ENCODE measurements around the gene MIPOL1.
"Not testable (repeated sequence)": the region's sequence is repeated elsewhere in the genome, so short reads cannot be mapped to it uniquely, and the experiment has no call there.

Gene MIPOL1

DNA sequence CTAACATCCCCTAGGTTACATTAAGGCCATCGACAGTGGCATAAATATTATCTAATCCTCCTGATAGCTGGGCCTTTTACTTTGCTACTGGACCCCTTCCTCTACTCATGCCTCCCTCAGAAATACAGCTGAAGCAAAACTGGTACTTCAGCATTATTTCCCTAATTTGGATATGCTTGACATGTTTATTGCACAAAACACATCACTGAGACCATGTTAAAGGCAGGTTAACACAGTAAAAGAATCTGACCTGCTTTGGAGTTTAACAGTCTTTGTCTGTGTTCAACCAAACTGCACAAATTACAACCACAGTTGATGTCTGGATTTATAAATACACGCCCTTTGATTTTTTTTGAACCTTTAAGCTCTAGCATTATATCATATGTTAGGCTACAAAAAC lies 240.7 kb downstream of the MIPOL1 start:
- no peak for DNase-seq
- peaks cover 18% of the 10 kb centered on the region for H3K9me3 Mint-ChIP-seq
- H3K36me3 Mint-ChIP-seq (ENCODE audit: low read depth): no peaks in the 10 kb centered on the region
- H3K27ac Mint-ChIP-seq: no peak overlapping the region
- H3K27me3 Mint-ChIP-seq: no peaks in the 10 kb centered on the region
- H3K4me3 Mint-ChIP-seq: no peak overlapping the region
- no peaks in the 10 kb centered on the region for H3K4me1 Mint-ChIP-seq (ENCODE audit: low read depth)

DNA sequence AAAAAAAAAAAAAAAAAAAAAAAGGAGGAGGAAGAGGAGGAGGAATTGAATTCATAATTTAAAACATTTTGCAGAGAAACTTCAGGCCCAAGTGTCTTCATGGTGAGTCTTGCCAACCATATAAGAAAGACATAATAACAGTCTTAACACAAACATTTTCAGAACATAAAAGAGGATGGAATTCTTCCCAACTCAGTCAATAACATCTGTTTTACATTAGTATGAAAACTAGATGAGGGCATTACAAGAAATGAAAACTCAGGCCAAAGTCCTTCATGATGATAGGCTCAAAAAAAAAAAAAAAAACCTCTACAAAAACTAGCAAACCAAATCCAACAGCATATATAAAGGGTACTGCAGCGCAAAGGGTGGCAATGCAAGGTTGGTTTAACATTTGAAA lies 245.7 kb downstream of the MIPOL1 start:
- Mint-ChIP-seq H3K27ac (no peak overlapping the region), H3K9me3 (no peaks in the 10 kb centered on the region), H3K4me3 (no peak overlapping the region), H3K27me3 (no peaks in the 10 kb centered on the region), H3K36me3 (ENCODE audit: low read depth) (no peaks in the 10 kb centered on the region), H3K4me1 (ENCODE audit: low read depth) (no peaks in the 10 kb centered on the region)
- DNase-seq: no peak

DNA sequence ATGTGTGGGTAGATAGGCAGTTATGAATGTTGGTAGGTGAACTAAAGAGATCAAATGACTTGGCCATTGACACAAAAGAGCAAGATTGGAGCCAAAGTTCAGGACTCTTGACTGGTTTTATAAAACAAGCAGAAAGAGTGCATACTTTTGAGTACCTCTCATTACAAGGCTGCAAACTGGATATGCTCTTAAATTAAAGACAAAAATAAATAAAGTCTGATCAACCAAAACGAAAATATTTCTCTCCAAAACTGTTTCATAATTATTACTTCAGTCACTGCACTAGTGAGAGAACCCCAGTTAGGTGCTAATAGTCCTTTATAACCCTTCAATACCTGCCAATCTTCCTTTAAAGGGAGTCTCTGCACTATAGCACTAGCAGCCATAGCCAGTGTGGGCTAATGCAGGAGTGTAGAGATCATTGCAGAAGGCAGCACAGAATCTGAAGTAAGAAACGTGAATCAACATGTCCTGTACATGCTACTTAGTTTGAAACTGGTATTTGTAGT lies 250.2 kb downstream of the MIPOL1 start:
- no peaks in the 10 kb centered on the region for H3K27me3 Mint-ChIP-seq
- H3K27ac Mint-ChIP-seq: no peak overlapping the region
- no peak overlapping the region for H3K4me3 Mint-ChIP-seq
- no peaks in the 10 kb centered on the region for H3K4me1 Mint-ChIP-seq (ENCODE audit: low read depth)
- DNase-seq: no peak
- H3K36me3 Mint-ChIP-seq (ENCODE audit: low read depth): no peaks in the 10 kb centered on the region
- peaks cover 9% of the 10 kb centered on the region for H3K9me3 Mint-ChIP-seq

DNA sequence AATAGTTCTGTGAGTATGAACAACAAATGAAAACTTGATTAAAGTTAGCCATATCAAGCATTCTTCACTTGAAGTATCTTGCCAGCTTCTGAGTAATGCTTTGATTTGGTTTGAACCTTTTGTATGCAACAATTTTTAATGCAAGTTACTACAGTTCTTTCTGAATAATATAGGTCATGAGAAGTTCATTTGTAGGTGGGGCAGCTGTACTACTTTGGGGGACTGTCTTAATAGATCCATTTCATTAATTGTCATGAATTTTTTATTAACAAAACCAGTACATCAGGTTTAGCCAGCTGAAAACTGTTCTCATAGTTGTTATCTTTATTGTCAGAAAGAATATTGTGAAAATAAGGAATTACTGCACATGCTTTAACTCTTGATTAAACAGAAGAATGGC lies 254.6 kb downstream of the MIPOL1 start:
- Mint-ChIP-seq H3K27me3 (no peaks in the 10 kb centered on the region), H3K27ac (no peak overlapping the region), H3K4me3 (no peak overlapping the region), H3K36me3 (ENCODE audit: low read depth) (no peaks in the 10 kb centered on the region), H3K9me3 (peaks cover 11% of the 10 kb centered on the region), H3K4me1 (ENCODE audit: low read depth) (no peaks in the 10 kb centered on the region)
- DNase-seq: no peak

DNA sequence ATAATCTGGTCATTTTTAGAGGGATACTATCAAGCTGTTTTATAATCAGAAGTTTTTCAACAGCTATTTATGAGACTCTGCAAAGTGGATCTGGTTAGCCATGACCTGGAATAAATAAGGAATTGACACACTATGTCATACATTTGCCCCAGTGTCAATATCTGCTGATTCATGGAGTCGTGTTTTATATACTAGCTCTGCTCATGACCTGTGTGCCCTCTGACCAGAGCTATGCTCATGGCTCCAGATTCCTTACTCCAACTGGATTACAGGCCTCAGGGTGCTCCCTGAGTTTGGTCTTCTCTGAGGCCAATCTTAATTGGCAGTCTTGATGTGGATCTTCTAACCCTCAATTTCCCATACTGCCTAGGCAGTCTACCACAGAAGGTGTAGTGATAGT lies 256.2 kb downstream of the MIPOL1 start:
- H3K27me3 Mint-ChIP-seq: no peaks in the 10 kb centered on the region
- H3K4me1 Mint-ChIP-seq (ENCODE audit: low read depth): no peaks in the 10 kb centered on the region
- H3K27ac Mint-ChIP-seq: no peak overlapping the region
- no peak overlapping the region for H3K4me3 Mint-ChIP-seq
- DNase-seq: no peak
- H3K9me3 Mint-ChIP-seq: peaks cover 17% of the 10 kb centered on the region
- H3K36me3 Mint-ChIP-seq (ENCODE audit: low read depth): no peaks in the 10 kb centered on the region

DNA sequence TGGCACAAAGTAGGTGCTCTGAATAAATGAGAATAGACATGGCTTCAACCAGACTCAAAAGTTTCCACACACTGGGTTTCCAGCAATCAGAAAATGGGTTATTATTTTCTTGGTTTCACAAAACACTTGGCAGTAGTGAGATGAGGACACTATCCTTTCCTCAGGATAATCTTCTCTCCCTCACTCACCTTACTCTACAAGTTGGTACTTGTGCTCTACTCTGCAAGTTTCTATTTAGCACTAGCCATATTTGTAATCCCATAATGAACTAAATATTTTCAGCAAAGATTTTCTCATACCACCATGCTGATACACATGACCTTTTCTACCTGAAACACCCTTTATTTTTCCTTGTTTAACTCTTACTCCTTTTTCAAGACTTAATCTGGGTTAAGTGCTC lies 259.6 kb downstream of the MIPOL1 start:
- no peaks in the 10 kb centered on the region for H3K36me3 Mint-ChIP-seq (ENCODE audit: low read depth)
- no peak overlapping the region for H3K4me3 Mint-ChIP-seq
- peaks cover 32% of the 10 kb centered on the region for H3K9me3 Mint-ChIP-seq
- DNase-seq: no peak
- H3K27me3 Mint-ChIP-seq: no peaks in the 10 kb centered on the region
- no peak overlapping the region for H3K27ac Mint-ChIP-seq
- no peaks in the 10 kb centered on the region for H3K4me1 Mint-ChIP-seq (ENCODE audit: low read depth)

DNA sequence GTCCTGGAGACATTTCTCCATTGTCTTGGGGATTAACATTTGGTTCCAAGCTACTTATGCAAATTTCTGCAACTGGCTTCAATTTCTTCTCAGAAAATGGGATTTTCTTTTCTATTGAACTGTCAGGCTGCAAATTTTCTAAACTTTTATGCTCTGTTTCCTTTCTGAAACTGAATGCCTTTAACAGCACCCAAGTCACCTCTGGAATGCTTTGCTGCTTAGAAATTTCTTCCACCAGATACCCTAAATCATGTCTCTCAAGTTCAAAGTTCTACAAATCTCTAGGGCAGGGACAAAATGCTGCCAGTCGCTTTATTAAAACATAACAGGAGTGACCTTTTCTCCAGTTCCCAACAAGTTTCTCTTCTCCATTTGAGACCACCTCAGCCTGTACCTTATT lies 264.7 kb downstream of the MIPOL1 start:
- not testable (repeated sequence) for H3K4me3 Mint-ChIP-seq, H3K27me3 Mint-ChIP-seq
- H3K9me3 Mint-ChIP-seq: peaks cover 45% of the 10 kb centered on the region

DNA sequence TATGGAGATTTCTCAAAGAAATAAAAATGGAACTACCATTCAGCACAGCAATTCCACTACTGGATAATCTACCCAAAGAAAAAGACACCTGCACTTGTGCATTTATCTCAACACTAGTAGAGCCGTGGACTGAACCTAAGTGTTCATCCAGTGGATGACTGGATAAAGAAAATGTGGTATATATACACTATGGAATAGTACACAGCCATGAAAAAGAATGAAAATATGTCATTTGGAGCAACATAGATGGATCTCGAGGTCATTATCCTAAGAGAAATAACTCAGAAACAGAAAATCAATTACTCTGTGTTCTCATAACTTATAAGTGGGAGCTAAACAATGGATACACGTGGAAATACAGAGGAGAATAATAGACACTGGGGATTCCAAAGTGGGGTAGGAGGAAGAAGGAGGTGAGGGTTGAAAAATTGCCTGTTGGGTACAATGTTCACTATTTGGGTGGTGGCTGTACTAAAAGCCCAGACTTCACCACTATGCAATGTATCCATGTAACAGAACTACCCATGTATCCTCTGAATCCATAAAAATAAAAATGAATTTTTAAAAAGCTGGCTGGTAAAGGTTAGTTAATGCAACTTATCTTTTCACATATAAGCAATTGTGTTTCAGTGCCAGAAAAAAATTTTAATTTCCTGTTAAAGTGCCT lies 266.6 kb downstream of the MIPOL1 start:
- Mint-ChIP-seq H3K27me3 (no peaks in the 10 kb centered on the region), H3K4me3 (no peak overlapping the region), H3K9me3 (peaks cover 36% of the 10 kb centered on the region), H3K27ac (no peak overlapping the region), H3K4me1 (ENCODE audit: low read depth) (no peaks in the 10 kb centered on the region), H3K36me3 (ENCODE audit: low read depth) (no peaks in the 10 kb centered on the region)
- DNase-seq: no peak

More for the DNA sequence above, 264.7 kb downstream of the MIPOL1 start:
- not testable (repeated sequence) for H3K36me3 Mint-ChIP-seq (ENCODE audit: low read depth); H3K27ac Mint-ChIP-seq; H3K4me1 Mint-ChIP-seq (ENCODE audit: low read depth); DNase-seq

DNA sequence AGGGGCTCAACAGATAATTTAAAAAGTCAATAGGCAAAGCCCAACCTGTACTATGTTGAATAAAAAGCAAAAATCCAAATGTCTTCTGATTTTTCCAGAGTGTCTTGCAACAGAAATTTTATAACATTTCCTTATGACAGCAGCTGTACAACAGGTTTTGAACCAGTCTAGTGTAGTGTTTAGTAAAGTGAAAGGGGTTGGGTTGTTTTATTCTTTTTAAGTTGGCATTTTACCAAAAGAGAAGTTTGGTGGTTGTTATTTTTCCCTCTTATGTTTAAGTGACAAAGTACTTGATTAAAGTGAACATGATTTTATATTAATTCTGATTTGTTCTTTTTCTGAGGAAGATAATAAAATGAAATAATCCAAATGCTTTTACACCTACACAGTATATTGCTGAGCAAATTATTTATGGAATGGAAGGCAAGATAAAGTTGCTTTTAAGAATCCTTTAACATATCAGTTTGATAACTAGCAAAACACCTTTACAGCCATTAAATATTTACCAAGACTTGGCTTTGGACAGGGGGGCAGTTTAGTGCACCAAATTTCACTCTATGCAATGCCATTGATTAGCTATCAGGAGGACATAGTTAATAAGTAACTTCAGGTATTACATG lies 268.4 kb downstream of the MIPOL1 start:
- Mint-ChIP-seq H3K4me3 (no peak overlapping the region), H3K27ac (no peak overlapping the region), H3K9me3 (peaks cover 27% of the 10 kb centered on the region), H3K36me3 (ENCODE audit: low read depth) (no peaks in the 10 kb centered on the region), H3K4me1 (ENCODE audit: low read depth) (no peaks in the 10 kb centered on the region), H3K27me3 (no peaks in the 10 kb centered on the region)
- DNase-seq: no peak

DNA sequence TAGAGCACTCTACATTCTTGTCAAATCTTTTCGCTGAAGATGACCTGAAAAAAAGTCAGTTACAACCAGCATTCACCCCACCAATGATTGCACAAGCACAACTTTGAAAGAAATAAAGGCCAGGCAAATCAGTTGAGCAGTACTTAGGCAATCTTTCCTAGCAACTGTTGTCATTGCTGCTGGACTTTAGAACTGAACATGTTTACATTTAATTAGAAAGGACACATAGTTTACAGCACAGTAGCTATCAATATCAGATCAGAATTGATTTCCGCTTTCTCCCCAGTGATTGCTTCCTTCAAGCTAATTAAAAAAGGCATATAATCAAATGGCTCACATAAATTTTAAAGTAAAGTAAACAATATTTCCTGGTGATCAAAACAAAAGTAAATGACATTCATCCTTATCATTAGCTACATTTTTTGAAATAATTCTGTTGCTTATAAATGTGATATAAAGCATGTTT lies 268.9 kb downstream of the MIPOL1 start:
- Mint-ChIP-seq H3K27ac (no peak overlapping the region), H3K4me3 (no peak overlapping the region), H3K27me3 (no peaks in the 10 kb centered on the region), H3K4me1 (ENCODE audit: low read depth) (no peaks in the 10 kb centered on the region), H3K9me3 (peaks cover 23% of the 10 kb centered on the region), H3K36me3 (ENCODE audit: low read depth) (no peaks in the 10 kb centered on the region)
- DNase-seq: no peak

DNA sequence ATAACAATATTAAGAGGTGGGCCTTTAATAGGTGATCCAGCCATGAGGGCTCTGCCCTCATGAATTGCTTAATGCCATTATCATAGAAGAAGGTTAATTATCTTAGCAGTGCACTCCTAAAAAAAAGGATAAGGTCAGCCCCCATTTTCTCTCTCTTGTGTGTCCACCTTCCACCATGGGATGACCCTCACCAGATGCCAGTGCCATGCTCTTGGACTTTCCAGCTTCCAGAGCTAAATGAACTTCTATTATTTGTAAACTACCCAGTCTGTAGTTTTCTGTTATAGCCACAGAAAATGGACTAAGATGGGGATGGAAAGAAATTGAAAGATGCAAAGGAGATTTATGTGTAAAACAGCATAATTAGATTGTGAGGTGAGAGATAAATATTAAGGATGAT lies 271.9 kb downstream of the MIPOL1 start:
- Mint-ChIP-seq H3K4me1 (ENCODE audit: low read depth) (no peaks in the 10 kb centered on the region), H3K27me3 (no peaks in the 10 kb centered on the region), H3K27ac (no peak overlapping the region), H3K36me3 (ENCODE audit: low read depth) (no peaks in the 10 kb centered on the region), H3K4me3 (no peak overlapping the region), H3K9me3 (peaks cover 6% of the 10 kb centered on the region)
- no peak for DNase-seq

DNA sequence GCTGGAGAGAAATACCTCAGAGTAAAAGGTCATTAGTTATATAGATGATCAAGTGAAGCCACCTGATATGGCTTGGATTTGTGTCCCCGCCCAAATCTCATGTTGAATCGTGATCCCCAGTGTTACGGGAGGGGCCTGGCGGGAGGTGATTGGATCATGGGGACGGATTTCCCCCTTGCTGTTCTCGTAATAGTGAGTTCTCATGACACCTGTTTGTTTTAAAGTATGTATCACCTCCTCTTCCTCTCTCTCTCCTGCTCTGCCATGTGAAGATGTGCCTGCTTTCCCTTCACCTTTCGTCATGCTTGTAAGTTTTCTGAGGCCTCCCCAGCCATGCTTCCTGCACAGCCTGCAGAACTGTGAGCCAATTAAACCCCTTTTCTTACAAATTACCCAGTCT lies 272.5 kb downstream of the MIPOL1 start:
- peaks cover 7% of the 10 kb centered on the region for H3K9me3 Mint-ChIP-seq
- H3K4me3 Mint-ChIP-seq: no peak overlapping the region
- H3K27me3 Mint-ChIP-seq: no peaks in the 10 kb centered on the region
- DNase-seq: no peak
- H3K27ac Mint-ChIP-seq: no peak overlapping the region
- no peaks in the 10 kb centered on the region for H3K36me3 Mint-ChIP-seq (ENCODE audit: low read depth)
- H3K4me1 Mint-ChIP-seq (ENCODE audit: low read depth): no peaks in the 10 kb centered on the region

DNA sequence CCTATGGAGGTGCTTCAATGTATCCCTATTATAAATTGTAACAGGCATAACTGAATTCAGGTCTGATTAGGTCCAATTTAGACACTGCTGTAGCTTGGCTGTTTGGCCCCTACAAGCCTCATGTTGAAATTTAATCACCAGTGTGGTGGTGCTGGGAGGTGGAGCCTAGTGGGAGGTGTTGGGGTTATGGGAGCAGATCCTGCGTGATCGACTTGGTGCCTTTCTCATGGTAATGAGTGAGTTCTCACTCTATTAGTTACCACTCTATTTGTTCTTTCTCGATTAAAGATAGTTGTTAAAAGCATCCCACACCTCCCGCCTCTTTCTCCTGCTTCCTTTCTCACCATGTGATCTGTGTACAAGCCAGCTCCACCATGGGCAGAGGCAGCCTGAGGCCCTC lies 275.2 kb downstream of the MIPOL1 start:
- Mint-ChIP-seq H3K27me3 (no peaks in the 10 kb centered on the region), H3K4me1 (ENCODE audit: low read depth) (no peaks in the 10 kb centered on the region), H3K9me3 (peaks cover 18% of the 10 kb centered on the region), H3K27ac (no peak overlapping the region), H3K36me3 (ENCODE audit: low read depth) (no peaks in the 10 kb centered on the region), H3K4me3 (no peak overlapping the region)
- no peak for DNase-seq

DNA sequence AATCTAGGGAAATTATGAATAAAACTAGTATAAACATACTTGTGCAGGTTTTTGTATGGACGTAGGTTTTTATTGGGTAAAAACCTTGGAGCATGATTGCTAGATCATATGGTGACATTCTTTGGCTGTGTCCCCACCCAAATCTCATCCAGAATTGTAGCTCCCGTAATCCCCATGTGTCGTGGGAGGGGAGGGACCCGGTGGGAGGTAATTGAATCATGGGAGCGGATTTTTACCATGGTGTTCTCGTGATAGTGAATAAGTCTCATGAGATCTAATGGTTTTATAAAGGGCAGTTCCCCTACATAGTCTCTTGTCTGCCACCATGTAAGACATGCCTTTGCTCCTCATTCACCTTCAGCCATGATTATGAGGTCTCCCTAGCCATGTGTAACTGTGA lies 276.5 kb downstream of the MIPOL1 start:
- Mint-ChIP-seq H3K9me3 (peaks cover 22% of the 10 kb centered on the region), H3K4me1 (ENCODE audit: low read depth) (no peaks in the 10 kb centered on the region), H3K27me3 (no peaks in the 10 kb centered on the region), H3K27ac (no peak overlapping the region), H3K36me3 (ENCODE audit: low read depth) (no peaks in the 10 kb centered on the region), H3K4me3 (no peak overlapping the region)
- no peak for DNase-seq

DNA sequence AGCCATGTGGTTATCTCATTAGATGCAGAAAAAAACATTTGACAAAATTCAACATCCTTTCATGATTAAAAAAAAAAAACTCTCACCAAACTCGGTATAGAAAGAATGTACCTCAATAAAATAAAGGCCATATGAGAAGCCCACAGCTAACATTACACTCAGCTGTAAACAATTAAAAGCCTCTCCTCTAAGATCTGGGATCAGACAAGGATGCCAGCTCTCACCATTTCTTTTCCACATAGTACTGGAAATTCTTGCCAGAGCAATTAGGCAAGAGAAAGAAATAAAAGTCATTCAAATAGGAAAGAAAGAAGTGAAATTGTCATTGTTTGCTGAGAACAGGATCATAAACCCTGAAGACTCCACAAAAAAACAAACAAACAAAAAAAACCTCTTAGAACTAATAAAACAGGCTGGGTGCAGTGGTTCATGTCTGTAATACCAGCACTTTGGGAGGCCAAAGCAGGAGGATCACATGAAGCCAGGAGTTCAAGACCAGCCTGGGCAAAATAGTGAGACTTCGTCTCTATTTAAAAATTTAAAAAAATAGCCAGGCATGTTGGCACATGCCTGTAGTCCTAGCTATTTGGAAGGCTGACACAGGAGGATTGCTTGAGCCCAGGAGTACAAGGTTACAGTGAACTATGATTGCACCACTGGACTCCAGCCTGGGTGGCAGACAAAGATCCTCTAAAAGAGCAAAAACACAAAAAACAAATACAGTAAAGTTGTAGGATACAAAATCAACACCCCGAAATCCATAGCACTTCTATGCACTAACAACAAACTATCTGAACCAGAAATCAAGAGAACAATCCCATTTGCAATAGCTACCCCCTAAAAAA lies 282.9 kb downstream of the MIPOL1 start:
- no peaks in the 10 kb centered on the region for H3K4me1 Mint-ChIP-seq (ENCODE audit: low read depth)
- H3K9me3 Mint-ChIP-seq: peaks cover 30% of the 10 kb centered on the region
- no peak overlapping the region for H3K27ac Mint-ChIP-seq
- DNase-seq: no peak
- H3K27me3 Mint-ChIP-seq: no peaks in the 10 kb centered on the region
- no peak overlapping the region for H3K4me3 Mint-ChIP-seq
- no peaks in the 10 kb centered on the region for H3K36me3 Mint-ChIP-seq (ENCODE audit: low read depth)

All from activated T-cell treated with anti-CD3 and anti-CD28 coated beads, Interleukin-2, amount 50 U/mL, for 24 hours (primary cell).